ELR (cell line): Measurements from ENCODE around the gene RRAGD.
A peak's percentile ranks its signal among the peaks of the same experiment; 100 is the strongest.

Experiments
- DNase-seq: peaks from one replicate; pipeline ENCODE4 v3.0.0-alpha.2; 2015; ENCODE audit warnings: low read depth

Gene RRAGD

GRCh38 chr6:89412071-89413005, at the start of gene RRAGD:
TSS of gene RRAGD (minus strand) at chr6:89412273. CDS start at chr6:89411993, 280 bp downstream.
- no peak for DNase-seq

- DNase-seq, result no peak
Measured at GRCh38 chr6:89460713-89461112, 48.6 kb upstream of the RRAGD start.

- DNase-seq, result no peak
Measured at GRCh38 chr6:89459501-89459900, 47.4 kb upstream of the RRAGD start.

- DNase-seq, result no peak
Measured at GRCh38 chr6:89458704-89459103, 46.6 kb upstream of the RRAGD start.

GRCh38 chr6:89454300-89454699, 42.2 kb upstream of the RRAGD start:
- DNase-seq, result no peak

- no peak for DNase-seq
Measured at GRCh38 chr6:89452281-89452680, 40.2 kb upstream of the RRAGD start.

- DNase-seq, result no peak
Measured at GRCh38 chr6:89449193-89449592, 37.1 kb upstream of the RRAGD start.

- DNase-seq, result no peak
Measured at GRCh38 chr6:89443658-89444057, 31.6 kb upstream of the RRAGD start.

- DNase-seq, result no peak
Measured at GRCh38 chr6:89440200-89440599, 28.1 kb upstream of the RRAGD start.

- DNase-seq, result no peak
Measured at GRCh38 chr6:89439014-89439413, 26.9 kb upstream of the RRAGD start.

- DNase-seq, result no peak
Measured at GRCh38 chr6:89438248-89438647, 26.2 kb upstream of the RRAGD start.

GRCh38 chr6:89436226-89436625, 24.2 kb upstream of the RRAGD start:
- DNase-seq, result no peak

- DNase-seq, result no peak
Measured at GRCh38 chr6:89434954-89435353, 22.9 kb upstream of the RRAGD start.

- no peak for DNase-seq
Measured at GRCh38 chr6:89434150-89434499, 22.1 kb upstream of the RRAGD start.

- DNase-seq, result no peak
Measured at GRCh38 chr6:89433252-89434149, 21.4 kb upstream of the RRAGD start.

- peak; percentile 51 for DNase-seq
Measured at GRCh38 chr6:89432875-89433251, 20.8 kb upstream of the RRAGD start, which contains the start of gene ANKRD6. TSS of gene ANKRD6 (plus strand) at chr6:89433152. CDS start at chr6:89566977, 133,825 bp downstream.

GRCh38 chr6:89430201-89430962, 18.3 kb upstream of the RRAGD start:
- no peak for DNase-seq

- no peak for DNase-seq
Measured at GRCh38 chr6:89416796-89417195, 4.7 kb upstream of the RRAGD start.

GRCh38 chr6:89415185-89415584, 3.1 kb upstream of the RRAGD start:
- no peak for DNase-seq

- no peak for DNase-seq
Measured at GRCh38 chr6:89414215-89414614, 2.1 kb upstream of the RRAGD start.

- DNase-seq, result no peak
Measured at GRCh38 chr6:89413006-89413400, 930 bp upstream of the RRAGD start.
